ENCODE measurements around the gene MEI4. TPM values are rescaled to one million over a fixed set of nuclear protein-coding genes. Genes with fewer than 3 reads are reported as not detected.

MEI4 gene
- polyA plus RNA-seq, 1 experiment = not detected

DNA sequence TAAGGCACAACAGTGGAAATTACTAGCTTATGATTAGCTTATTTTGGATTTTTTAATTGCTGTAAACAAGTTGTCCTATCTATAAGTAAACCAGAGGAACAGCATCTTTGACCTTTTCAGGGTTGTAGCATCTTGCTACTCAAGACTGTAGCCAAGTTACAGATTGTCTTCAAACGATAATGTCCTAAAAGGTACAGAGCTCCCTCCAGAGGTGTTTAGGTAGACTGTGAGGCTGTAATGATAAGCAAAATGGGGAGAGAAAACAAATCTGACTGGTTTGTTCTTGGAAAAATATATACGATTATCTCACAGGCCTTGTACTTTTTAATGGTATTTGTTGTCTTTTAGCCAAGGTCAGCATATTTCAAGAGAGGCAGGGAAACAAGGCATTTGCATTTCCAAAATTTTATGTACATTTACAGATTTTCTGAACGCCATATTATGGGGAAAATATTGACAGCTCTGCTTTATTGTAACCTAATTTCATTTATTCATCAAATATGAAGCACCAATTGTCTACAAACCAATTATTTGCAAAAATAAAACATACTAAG, 273.4 kb downstream of the MEI4 start:
- Histone ChIP-seq H3K36me3 (ENCODE audit: control insufficient read depth, insufficient read depth, low read length) (no peaks in the 10 kb centered on the region), H3K27me3 (ENCODE audit: control insufficient read depth, insufficient read depth, low read length) (no peaks in the 10 kb centered on the region), H3K4me3 (ENCODE audit: low read depth, low read length) (no peak overlapping the region)
- POLR2A ChIA-PET = no interaction called here
- DNase-seq (ENCODE audit: low read depth) = no peak
- TF ChIP-seq, protein P1, sequence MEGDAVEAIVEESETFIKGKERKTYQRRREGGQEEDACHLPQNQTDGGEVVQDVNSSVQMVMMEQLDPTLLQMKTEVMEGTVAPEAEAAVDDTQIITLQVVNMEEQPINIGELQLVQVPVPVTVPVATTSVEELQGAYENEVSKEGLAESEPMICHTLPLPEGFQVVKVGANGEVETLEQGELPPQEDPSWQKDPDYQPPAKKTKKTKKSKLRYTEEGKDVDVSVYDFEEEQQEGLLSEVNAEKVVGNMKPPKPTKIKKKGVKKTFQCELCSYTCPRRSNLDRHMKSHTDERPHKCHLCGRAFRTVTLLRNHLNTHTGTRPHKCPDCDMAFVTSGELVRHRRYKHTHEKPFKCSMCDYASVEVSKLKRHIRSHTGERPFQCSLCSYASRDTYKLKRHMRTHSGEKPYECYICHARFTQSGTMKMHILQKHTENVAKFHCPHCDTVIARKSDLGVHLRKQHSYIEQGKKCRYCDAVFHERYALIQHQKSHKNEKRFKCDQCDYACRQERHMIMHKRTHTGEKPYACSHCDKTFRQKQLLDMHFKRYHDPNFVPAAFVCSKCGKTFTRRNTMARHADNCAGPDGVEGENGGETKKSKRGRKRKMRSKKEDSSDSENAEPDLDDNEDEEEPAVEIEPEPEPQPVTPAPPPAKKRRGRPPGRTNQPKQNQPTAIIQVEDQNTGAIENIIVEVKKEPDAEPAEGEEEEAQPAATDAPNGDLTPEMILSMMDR (IDR thresholded peaks at IDR 0.05; ENCODE audit: insufficient read depth, low read depth, low read length) = no peak
- CTCF ChIA-PET = no interaction called here

DNA sequence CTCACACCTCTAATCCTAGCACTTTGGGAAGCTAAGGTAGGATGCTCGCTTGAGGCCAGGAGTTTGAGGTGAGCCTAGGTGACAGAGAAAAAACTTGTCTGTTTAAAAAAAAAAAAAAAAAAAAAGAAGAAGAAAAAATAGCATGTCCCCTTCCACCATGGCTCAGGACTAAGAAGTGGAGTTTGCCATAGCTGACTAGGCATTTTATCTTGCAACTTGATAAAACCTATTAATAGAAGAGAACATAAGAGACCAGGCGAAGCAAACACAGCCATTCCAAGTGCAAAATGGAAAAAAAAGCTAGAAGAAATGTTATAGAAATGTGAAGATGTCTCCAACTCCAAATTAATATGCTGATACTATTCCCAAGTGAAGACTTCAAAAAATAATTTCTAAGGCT, 277.5 kb downstream of the MEI4 start:
- ChIA-PET POLR2A (no interaction called here), CTCF (no interaction called here)
- Histone ChIP-seq H3K36me3 (ENCODE audit: control insufficient read depth, insufficient read depth, low read length) (no peaks in the 10 kb centered on the region), H3K4me3 (ENCODE audit: low read depth, low read length) (no peak overlapping the region), H3K27me3 (ENCODE audit: control insufficient read depth, insufficient read depth, low read length) (no peaks in the 10 kb centered on the region)
- DNase-seq (ENCODE audit: low read depth) = no peak
- TF ChIP-seq, protein P1 (IDR thresholded peaks at IDR 0.05; ENCODE audit: insufficient read depth, low read depth, low read length) = no peak

DNA sequence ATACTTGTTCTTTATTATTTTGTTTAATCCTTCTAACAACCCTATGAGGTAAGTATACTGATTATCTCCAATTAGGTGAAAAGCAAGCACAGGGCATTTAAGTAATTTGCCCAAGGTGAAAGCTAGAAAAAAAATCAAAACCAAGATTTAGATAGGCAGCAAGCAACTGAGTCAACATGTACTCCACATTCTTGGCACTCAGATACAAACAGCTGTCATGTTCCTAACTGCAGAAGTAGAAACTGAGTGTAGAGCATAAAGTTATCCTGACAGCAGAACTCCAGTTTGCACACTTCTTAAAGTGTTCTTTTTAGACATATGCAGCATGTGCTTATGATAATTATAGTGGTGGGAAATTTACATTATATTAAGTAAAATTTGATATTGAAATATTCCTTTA, 278.1 kb downstream of the MEI4 start:
- ChIA-PET POLR2A (no interaction called here), CTCF (no interaction called here)
- Histone ChIP-seq H3K27me3 (ENCODE audit: control insufficient read depth, insufficient read depth, low read length) (no peaks in the 10 kb centered on the region), H3K36me3 (ENCODE audit: control insufficient read depth, insufficient read depth, low read length) (no peaks in the 10 kb centered on the region), H3K4me3 (ENCODE audit: low read depth, low read length) (no peak overlapping the region)
- no peak for DNase-seq (ENCODE audit: low read depth)
- TF ChIP-seq, protein P1 (IDR thresholded peaks at IDR 0.05; ENCODE audit: insufficient read depth, low read depth, low read length) = no peak

DNA sequence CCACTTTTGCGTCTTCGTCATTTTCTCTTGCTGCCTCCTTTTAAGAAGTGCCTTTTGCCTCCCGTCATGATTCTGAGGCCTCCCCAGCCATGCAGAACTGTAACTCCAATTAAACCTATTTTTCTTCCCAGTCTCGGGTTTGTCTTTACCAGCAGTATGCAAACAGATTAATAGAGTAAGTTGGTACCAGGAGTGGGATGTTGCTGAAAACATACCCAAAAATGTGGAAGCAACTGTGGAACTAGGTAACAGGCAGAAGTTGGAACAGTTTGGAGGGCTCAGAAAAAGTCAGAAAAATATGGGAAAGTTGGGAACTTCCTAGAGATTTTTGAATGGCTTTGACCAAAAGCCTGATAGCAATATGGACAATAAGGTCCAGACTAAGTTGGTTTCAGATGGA, 309.2 kb downstream of the MEI4 start:
- no peaks in the 10 kb centered on the region for H3K27me3 ChIP-seq (ENCODE audit: control insufficient read depth, insufficient read depth, low read length)
- H3K36me3 ChIP-seq (ENCODE audit: control insufficient read depth, insufficient read depth, low read length) = no peaks in the 10 kb centered on the region
- H3K4me3 ChIP-seq (ENCODE audit: low read depth, low read length) = no peak overlapping the region
- POLR2A ChIA-PET = no interaction called here
- TF ChIP-seq, protein P1 (IDR thresholded peaks at IDR 0.05; ENCODE audit: insufficient read depth, low read depth, low read length) = no peak
- no peak for DNase-seq (ENCODE audit: low read depth)
- CTCF ChIA-PET = no interaction called here

DNA sequence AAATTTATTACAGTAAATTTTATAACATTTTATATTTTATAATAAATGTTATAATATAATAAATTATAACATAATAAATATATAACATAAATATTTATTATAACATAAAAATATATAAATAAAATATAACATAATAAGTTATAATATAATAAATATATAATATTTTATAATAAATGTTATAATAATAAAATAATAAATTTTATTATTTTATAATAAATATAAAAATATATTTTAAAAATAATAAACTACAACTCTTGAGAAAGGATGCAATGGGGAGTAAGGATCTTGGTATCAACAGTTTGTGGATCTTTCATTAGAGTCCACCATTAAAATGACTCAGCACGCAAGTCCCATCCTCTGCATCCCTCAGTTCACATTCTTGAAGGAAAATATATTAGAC, 312.6 kb downstream of the MEI4 start:
- H3K4me3 ChIP-seq (ENCODE audit: low read depth, low read length) = no peak overlapping the region
- POLR2A ChIA-PET = no interaction called here
- DNase-seq (ENCODE audit: low read depth) = no peak
- no peaks in the 10 kb centered on the region for H3K27me3 ChIP-seq (ENCODE audit: control insufficient read depth, insufficient read depth, low read length)
- H3K36me3 ChIP-seq (ENCODE audit: control insufficient read depth, insufficient read depth, low read length) = no peaks in the 10 kb centered on the region
- TF ChIP-seq, protein P1 (IDR thresholded peaks at IDR 0.05; ENCODE audit: insufficient read depth, low read depth, low read length) = no peak
- CTCF ChIA-PET = no interaction called here
